GM10266 (cell line): ENCODE results near the gene RBM10.

Source experiments
- DNase-seq: peaks from one replicate; pipeline ENCODE4 v3.0.0; 2012; ENCODE audit errors: extremely low spot score
- TF ChIP-seq, protein P1 (sequence below): IDR thresholded peaks from 2 replicates; pipeline ENCODE4 v1.5.1; 2012; ENCODE audit warnings: mild to moderate bottlenecking, low read depth; ENCODE audit not compliant: control insufficient read depth, insufficient read depth; ENCODE audit errors: missing control alignments

RBM10 gene

DNA sequence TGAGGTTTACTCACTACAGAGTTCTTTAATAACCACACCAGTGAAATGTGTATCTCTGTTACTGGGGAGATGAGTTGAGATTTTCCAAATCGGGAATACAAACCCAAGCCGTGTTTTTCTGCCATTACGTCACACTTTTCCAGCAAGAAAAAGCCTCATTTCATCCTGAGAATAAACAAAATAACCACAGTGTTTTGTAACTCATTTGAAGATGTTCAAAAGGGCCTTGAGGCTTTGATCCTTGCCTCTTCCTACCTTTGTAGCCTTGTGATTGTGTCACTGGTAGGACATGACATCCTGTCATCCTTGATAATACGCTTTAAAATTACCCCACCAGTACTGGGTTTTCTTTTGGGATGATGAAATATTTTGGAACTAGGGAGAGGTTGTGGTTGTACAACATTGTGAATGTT is 90.7 kb downstream of the RBM10 start:
- DNase-seq: no peak
- TF ChIP-seq, protein P1, sequence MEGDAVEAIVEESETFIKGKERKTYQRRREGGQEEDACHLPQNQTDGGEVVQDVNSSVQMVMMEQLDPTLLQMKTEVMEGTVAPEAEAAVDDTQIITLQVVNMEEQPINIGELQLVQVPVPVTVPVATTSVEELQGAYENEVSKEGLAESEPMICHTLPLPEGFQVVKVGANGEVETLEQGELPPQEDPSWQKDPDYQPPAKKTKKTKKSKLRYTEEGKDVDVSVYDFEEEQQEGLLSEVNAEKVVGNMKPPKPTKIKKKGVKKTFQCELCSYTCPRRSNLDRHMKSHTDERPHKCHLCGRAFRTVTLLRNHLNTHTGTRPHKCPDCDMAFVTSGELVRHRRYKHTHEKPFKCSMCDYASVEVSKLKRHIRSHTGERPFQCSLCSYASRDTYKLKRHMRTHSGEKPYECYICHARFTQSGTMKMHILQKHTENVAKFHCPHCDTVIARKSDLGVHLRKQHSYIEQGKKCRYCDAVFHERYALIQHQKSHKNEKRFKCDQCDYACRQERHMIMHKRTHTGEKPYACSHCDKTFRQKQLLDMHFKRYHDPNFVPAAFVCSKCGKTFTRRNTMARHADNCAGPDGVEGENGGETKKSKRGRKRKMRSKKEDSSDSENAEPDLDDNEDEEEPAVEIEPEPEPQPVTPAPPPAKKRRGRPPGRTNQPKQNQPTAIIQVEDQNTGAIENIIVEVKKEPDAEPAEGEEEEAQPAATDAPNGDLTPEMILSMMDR: no peak
